Thymus (tissue), 11 donors: ENCODE results near the gene UGT1A7. TPM values are rescaled to one million over a fixed set of nuclear protein-coding genes. Genes with fewer than 3 reads are reported as not detected.
"Not testable (repeated sequence)": the region's sequence is repeated elsewhere in the genome, so short reads cannot be mapped to it uniquely, and the experiment has no call there.

ENCODE experiments used
- DNase-seq, 9 donors: peaks; one replicate each; pipeline ENCODE4 v3.0.0-alpha.2; 2013; ENCODE audit warnings: low spot score in 9 of 9, low read depth in 6 of 9, missing footprints in 1 of 9
- H3K27ac ChIP-seq, 2 donors: one replicate each; pipeline ENCODE4 v1.5.1; 2013; ENCODE audit warnings: control low read depth in 1 of 2, low read depth in 1 of 2, low read length in 1 of 2, mild to moderate bottlenecking in 1 of 2, moderate library complexity in 1 of 2
- H3K27me3 ChIP-seq, 2 donors: one replicate each; pipeline ENCODE4 v1.5.1; 2013; ENCODE audit warnings: low read length in 1 of 2; ENCODE audit not compliant: control insufficient read depth in 2 of 2, insufficient read depth in 1 of 2
- H3K36me3 ChIP-seq, 2 donors: one replicate each; pipeline ENCODE4 v1.5.1; 2013; ENCODE audit warnings: low read length in 1 of 2, mild to moderate bottlenecking in 1 of 2, moderate library complexity in 1 of 2; ENCODE audit not compliant: control insufficient read depth in 2 of 2, insufficient read depth in 2 of 2
- H3K4me1 ChIP-seq, 2 donors: one replicate each; pipeline ENCODE4 v1.5.1; 2013; ENCODE audit warnings: low read length in 2 of 2; ENCODE audit not compliant: control insufficient read depth in 2 of 2, insufficient read depth in 2 of 2
- H3K4me3 ChIP-seq, 2 donors: one replicate each; pipeline ENCODE4 v1.5.1; 2013; ENCODE audit warnings: low read length in 2 of 2, control low read depth in 1 of 2, mild to moderate bottlenecking in 1 of 2
- H3K9me3 ChIP-seq, 2 donors: one replicate each; pipeline ENCODE4 v1.5.1; 2013; ENCODE audit warnings: low read length in 1 of 2, mild to moderate bottlenecking in 1 of 2; ENCODE audit not compliant: control insufficient read depth in 2 of 2, insufficient read depth in 1 of 2
- WGBS: extraction: QIAGEN DNeasy Blood & Tissue Kit; methylation state at CpG from one replicate; pipeline ENCODE4 v1.1.7; 2013; 5-methylcytosine and 5-hydroxymethylcytosine counted together
- polyA plus RNA-seq: library from polyadenylated mRNA; stranded (reverse); fragments of 200-250 nt; gene quantifications from one replicate; pipeline ENCODE4 v1.2.3, GENCODE V29; 2013
- total RNA-seq: library from RNA; stranded (reverse); fragments of 120-200 nt; gene quantifications from one replicate; pipeline ENCODE4 v1.2.4, GENCODE V29; 2013
- donor health status: healthy.

UGT1A7 gene
- total and polyA plus RNA-seq, 2 donors: 0.11 to 0.19 TPM

- Histone ChIP-seq H3K9me3 (no peaks in the 10 kb centered on the region), H3K4me1 (no peaks in the 10 kb centered on the region), H3K4me3 (no peak overlapping the region), H3K27ac (no peak overlapping the region), H3K36me3 (no peaks in the 10 kb centered on the region), H3K27me3 (no peaks in the 10 kb centered on the region)
- WGBS: 22% methylated on average over 3 of the region's 3 CpGs
- no peak for DNase-seq
These were observed 7.8 kb downstream of the UGT1A7 start for GRCh38 chr2:233689501-233689900.

- WGBS: 95% methylated on average over 4 of the region's 4 CpGs
- no peaks in the 10 kb centered on the region for H3K36me3 ChIP-seq
- no peak for DNase-seq
- no peaks in the 10 kb centered on the region for H3K27me3 ChIP-seq
- no peak overlapping the region for H3K27ac ChIP-seq
- H3K9me3 ChIP-seq: no peaks in the 10 kb centered on the region
- no peak overlapping the region for H3K4me3 ChIP-seq
- H3K4me1 ChIP-seq: no peaks in the 10 kb centered on the region
These were observed 8.7 kb downstream of the UGT1A7 start for GRCh38 chr2:233690444-233690843.

DNA sequence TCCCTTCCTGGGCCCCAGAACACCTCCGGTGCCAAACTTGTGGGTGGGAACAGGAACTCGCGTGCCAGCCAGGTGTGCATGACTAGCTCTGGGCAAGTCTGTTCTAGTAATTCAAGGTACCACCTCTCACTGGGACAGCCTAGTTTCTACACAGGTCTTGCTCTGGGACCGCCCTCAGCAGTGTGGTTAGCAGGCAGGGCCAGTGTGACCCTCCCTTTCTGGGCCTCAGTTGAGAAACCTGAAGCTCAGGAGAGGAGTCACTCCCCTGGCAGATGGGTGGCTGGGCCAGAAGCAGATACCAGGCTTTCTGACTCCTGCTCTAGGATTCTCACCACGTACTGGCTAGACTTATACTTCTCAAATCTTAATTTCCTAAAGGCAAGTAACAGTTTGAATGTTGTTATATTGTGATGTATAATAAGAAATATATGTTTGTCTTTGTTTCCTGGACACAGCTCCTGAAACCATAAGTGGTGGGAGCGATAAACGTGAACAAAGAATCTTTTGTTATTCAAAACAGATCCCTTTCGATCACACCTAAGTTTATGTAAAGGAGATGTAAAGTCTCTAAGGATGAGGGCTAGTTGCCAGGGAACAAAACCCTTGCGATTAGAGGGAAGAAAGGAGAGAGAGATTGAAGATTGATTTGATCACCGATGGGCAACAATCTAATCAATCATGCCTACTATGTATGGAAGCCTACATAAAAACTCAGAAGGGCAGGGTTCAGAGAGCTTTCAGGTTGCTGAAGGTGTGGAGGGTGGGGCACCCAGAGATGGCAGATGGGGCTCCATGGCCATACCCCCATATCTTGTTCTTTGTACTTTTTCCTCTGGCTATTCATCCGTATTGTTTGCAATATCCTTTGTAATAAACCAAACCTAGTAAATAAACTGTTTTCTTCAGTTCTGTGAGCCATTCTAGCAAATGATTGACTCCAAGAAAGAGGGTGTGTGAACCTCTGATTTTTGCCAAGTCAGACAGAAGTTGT, 10.0 kb downstream of the UGT1A7 start:
- WGBS: 90% methylated on average over 11 of the region's 11 CpGs
- Histone ChIP-seq H3K27ac (no peak overlapping the region), H3K4me1 (no peaks in the 10 kb centered on the region), H3K4me3 (no peak overlapping the region), H3K36me3 (no peaks in the 10 kb centered on the region), H3K27me3 (no peaks in the 10 kb centered on the region), H3K9me3 (no peaks in the 10 kb centered on the region)
- no peak for DNase-seq

DNA sequence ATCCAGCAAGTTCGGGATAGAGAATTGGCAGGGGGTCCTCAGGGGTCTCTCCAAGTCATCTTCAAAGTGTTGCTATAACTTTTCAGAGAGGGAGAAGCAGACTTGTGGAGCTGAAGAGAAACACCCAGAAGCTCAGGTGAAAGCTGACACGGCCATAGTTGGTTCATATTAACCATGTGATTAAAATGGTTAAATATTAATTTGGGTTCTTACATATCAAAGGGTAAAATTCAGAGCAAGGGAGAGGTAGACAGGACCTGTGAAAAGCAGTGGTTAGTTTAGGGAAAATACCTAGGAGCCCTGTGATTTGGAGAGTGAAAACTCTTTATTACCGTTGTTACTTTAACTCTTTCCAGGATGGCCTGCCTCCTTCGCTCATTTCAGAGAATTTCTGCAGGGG, 10.9 kb downstream of the UGT1A7 start, which contains the start of gene UGT1A6:
Gene UGT1A6 (plus strand): TSS at position 243 of the 400 bp plus-strand sequence. CDS start 115 bp downstream, at position 358.
- 96% methylated on average over 4 of the region's 4 CpGs for WGBS
- no peaks in the 10 kb centered on the region for H3K27me3 ChIP-seq
- H3K36me3 ChIP-seq: no peaks in the 10 kb centered on the region
- no peaks in the 10 kb centered on the region for H3K9me3 ChIP-seq
- H3K27ac ChIP-seq: no peak within 1 kb of the TSS
- no peak for DNase-seq
- no peak within 1 kb of the TSS for H3K4me3 ChIP-seq
- H3K4me1 ChIP-seq: no peaks in the 10 kb centered on the region

GRCh38 chr2:233693963-233694362, 12.3 kb downstream of the UGT1A7 start:
- DNase-seq: no peak

GRCh38 chr2:233698740-233699139, 17.0 kb downstream of the UGT1A7 start:
- WGBS: 98% methylated on average over 4 of the region's 4 CpGs
- Histone ChIP-seq H3K9me3 (no peaks in the 10 kb centered on the region), H3K4me1 (no peaks in the 10 kb centered on the region)

More at GRCh38 chr2:233693963-233694362, 12.3 kb downstream of the UGT1A7 start:
- Histone ChIP-seq H3K36me3 (no peaks in the 10 kb centered on the region), H3K27me3 (no peaks in the 10 kb centered on the region), H3K4me1 (no peaks in the 10 kb centered on the region), H3K27ac (no peak overlapping the region), H3K4me3 (no peak overlapping the region), H3K9me3 (no peaks in the 10 kb centered on the region)
- WGBS: 85% methylated on average over 6 of the region's 6 CpGs

GRCh38 chr2:233699424-233700027, 17.8 kb downstream of the UGT1A7 start:
- no peak overlapping the region for H3K27ac ChIP-seq
- 98% methylated on average over 8 of the region's 8 CpGs for WGBS

More at GRCh38 chr2:233698740-233699139, 17.0 kb downstream of the UGT1A7 start:
- no peaks in the 10 kb centered on the region for H3K36me3 ChIP-seq
- H3K27me3 ChIP-seq: no peaks in the 10 kb centered on the region
- DNase-seq: no peak
- H3K4me3 ChIP-seq: no peak overlapping the region
- H3K27ac ChIP-seq: no peak overlapping the region

GRCh38 chr2:233700028-233700635, 18.4 kb downstream of the UGT1A7 start:
- H3K4me1 ChIP-seq: no peaks in the 10 kb centered on the region
- H3K27me3 ChIP-seq: no peaks in the 10 kb centered on the region
- no peak for DNase-seq
- H3K27ac ChIP-seq: no peak overlapping the region
- no peaks in the 10 kb centered on the region for H3K9me3 ChIP-seq
- 46% methylated on average over 1 of the region's 1 CpG for WGBS
- H3K4me3 ChIP-seq: no peak overlapping the region
- no peaks in the 10 kb centered on the region for H3K36me3 ChIP-seq

More at GRCh38 chr2:233699424-233700027, 17.8 kb downstream of the UGT1A7 start:
- no peak for DNase-seq
- H3K4me3 ChIP-seq: no peak overlapping the region
- no peaks in the 10 kb centered on the region for H3K9me3 ChIP-seq
- H3K36me3 ChIP-seq: no peaks in the 10 kb centered on the region
- H3K27me3 ChIP-seq: no peaks in the 10 kb centered on the region
- no peaks in the 10 kb centered on the region for H3K4me1 ChIP-seq

- H3K4me1 ChIP-seq, H3K36me3 ChIP-seq, H3K27me3 ChIP-seq, DNase-seq, H3K9me3 ChIP-seq, H3K27ac ChIP-seq, H3K4me3 ChIP-seq: not testable (repeated sequence)
- WGBS: 97% methylated on average over 5 of the region's 5 CpGs
These were observed 19.1 kb downstream of the UGT1A7 start for GRCh38 chr2:233700842-233701241.
